OCI-LY7 (cell line): ENCODE data around the gene ZFYVE28.

Experiments used
- EZH2phosphoT487 ChIP-seq: fragments of 200-600 bp; sonication (generic); IDR thresholded peaks from 2 replicates; pipeline ENCODE4 v1.6.1; 2018; ENCODE audit warnings: low read depth, borderline replicate concordance, mild to moderate bottlenecking, mixed run types, antibody characterized with exemption, low read length, moderate library complexity, mixed read lengths
- TF ChIP-seq, protein P1 (sequence below): fragments of 200-600 bp; sonication (generic); conservative IDR thresholded peaks from 2 replicates; pipeline ENCODE4 v1.5.1; 2014; ENCODE audit warnings: mild to moderate bottlenecking, antibody characterized with exemption, low read length, moderate library complexity, mixed read lengths

DNA sequence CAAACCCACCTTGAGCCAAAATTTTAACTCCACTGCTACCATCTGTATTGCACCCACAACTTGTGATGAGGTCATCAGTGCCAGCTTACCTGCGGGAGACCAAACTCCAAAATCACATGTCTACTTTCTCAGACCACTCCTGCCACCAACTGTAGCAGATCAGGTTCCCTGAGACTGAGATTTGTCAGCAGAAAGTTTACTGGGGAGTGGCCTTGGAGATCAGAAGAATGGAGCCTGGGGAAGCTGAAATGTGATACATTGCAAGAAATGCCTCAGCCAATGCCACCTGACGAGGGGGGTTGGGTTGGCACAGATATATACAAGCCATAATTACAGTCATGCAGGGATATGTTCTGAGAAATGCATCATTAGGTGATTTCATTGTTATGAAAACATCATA lies 195.6 kb downstream of the ZFYVE28 start:
- TF ChIP-seq, protein P1, sequence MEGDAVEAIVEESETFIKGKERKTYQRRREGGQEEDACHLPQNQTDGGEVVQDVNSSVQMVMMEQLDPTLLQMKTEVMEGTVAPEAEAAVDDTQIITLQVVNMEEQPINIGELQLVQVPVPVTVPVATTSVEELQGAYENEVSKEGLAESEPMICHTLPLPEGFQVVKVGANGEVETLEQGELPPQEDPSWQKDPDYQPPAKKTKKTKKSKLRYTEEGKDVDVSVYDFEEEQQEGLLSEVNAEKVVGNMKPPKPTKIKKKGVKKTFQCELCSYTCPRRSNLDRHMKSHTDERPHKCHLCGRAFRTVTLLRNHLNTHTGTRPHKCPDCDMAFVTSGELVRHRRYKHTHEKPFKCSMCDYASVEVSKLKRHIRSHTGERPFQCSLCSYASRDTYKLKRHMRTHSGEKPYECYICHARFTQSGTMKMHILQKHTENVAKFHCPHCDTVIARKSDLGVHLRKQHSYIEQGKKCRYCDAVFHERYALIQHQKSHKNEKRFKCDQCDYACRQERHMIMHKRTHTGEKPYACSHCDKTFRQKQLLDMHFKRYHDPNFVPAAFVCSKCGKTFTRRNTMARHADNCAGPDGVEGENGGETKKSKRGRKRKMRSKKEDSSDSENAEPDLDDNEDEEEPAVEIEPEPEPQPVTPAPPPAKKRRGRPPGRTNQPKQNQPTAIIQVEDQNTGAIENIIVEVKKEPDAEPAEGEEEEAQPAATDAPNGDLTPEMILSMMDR = no peak
- TF ChIP-seq EZH2phosphoT487 = no peak
